ENCODE measurements around the gene ERC2.

Gene ERC2

DNA sequence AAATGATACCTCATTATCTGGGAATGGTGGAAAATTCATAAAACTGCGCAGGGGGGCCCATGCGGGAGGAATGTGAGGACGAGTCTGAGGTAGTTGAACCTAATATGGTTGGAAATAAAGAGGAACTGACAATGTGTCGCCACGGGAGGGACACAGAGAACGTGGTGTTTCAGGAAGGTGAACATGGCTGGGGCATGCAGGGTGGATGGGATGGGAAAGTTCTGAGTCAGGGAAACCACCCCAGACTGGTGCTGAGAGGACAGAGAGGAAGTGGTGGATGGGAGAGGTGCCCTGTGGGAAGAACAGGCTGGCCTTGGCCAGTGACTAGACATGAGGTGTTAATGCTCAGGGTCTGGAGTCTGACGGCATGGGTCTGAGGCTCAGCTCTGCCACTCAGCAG is 844.0 kb downstream of the ERC2 start:
- no peak for FAIRE-seq

DNA sequence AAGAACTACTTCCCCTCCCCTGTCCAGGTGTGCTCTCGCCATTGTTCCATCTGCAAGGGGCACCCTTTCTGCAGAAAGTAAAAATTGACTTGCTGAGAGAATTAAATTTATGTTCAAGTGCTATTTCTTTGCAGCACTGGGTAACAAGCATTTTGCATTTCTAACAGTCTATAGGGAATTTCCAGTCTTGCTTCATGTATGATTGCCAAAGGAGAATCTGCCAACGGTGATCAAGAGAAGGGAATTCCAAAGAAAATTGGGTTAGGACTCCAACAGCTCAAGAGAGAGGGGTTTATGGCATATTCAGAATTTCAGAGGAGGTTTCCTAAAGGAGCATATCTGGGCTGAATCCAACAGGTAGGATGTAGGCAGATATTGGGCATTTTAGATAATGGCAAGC is 844.5 kb downstream of the ERC2 start:
- no peak for FAIRE-seq

DNA sequence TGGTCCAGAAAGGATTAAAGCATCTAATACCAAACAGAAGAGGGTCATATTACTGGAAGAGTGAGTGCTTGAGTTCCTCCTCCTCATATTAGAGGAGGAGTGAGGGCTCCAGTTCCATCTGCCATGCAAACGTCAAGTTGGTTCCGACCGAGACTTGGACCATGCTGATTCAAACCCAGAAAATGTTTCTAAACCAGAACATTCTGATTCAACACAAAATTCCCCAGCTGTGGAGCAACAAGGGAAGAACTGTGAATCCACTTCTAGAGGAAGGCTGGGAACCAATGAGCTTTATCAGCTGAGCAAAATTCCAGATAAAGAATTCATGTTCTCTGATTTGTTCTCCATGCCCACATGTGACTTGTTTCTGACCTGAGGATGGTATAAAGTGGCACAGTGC is 845.5 kb downstream of the ERC2 start:
- FAIRE-seq, result no peak

DNA sequence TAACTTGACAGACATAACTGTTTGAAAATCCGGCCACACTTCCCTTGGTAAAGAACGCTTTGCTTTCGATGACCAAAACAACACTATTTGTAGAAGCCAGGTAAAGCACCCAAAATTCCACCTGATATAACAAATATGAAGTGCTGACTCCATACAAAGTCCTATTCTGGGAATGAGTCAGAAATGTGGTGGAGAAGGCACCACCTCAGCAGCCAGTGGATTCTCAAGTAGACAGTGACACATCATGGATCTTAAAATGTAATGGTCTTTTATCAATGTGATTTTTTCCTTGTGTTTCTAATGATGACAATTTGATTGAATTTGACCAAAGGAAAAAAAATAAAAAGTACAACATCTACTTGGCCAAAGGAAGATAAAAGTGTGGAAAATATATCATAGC is 846.2 kb downstream of the ERC2 start:
- no peak for FAIRE-seq

DNA sequence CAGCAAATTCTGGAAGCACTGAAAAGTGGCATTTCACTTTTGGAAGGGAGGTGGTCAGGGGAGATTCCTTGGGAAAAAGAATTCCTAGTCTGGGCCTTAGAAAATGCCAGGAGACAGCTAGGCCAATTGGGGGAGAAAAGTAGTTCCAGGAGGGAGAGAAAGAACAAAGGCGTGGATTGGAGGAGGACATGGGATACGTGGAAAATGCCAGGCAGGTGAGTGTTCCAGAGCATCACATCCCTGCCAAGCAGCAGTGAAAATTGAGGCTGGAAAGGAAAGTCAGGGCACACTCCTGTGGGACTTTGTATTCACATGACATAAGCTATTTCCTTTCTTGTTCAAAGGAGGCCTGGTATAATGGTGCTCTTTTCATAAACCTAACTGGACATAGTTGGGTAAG is 846.6 kb downstream of the ERC2 start:
- FAIRE-seq, result no peak

DNA sequence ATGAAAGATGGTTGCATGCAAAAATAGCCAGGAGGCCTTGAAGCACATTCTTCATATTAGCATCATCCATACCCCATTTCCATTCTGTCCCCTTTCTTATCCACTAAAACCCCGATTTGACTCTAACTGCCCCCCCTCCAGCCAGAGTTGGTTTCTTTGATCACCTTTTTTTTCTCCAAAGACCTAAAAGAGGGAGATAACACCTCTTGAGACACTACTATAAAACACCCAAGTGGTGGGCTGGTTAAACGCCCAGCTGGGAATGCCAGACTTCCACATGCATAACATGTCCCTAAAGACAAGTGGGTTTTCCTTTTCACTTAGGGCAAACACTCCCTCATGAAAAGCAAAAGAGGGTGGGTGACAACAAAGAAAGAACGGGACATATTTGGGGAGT is 847.2 kb downstream of the ERC2 start:
- FAIRE-seq, result no peak

DNA sequence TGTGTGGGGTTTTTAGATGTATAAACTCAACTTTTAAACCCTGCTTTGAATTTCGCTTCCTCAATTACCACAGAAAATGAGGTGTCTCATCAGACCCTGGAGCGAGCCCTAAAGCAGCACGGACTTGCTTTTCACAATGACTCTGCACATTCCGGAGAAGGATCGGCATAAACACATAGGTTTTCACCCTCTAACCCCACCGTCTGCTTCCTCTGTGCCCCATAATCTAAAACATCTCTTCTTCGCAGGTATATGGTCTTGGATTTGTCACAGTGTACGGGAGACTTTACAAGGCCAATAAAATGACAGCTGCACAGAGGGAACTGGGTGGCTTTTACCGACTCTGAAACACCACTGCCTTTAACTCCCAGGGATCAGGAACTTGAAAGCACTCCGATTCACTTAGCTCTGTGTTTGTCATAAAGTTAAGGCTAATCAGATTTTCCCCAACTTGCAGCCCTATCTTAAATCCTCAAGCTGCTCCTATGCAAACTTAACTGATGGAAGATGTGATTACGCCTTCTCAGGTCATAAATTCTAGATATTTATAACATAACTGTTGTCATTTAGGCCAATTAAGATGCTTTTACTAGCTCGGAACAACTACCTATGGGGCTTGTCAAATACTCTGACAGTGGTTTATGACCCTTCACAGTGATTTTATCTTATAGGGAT is 847.8 kb downstream of the ERC2 start:
- FAIRE-seq, result no peak

DNA sequence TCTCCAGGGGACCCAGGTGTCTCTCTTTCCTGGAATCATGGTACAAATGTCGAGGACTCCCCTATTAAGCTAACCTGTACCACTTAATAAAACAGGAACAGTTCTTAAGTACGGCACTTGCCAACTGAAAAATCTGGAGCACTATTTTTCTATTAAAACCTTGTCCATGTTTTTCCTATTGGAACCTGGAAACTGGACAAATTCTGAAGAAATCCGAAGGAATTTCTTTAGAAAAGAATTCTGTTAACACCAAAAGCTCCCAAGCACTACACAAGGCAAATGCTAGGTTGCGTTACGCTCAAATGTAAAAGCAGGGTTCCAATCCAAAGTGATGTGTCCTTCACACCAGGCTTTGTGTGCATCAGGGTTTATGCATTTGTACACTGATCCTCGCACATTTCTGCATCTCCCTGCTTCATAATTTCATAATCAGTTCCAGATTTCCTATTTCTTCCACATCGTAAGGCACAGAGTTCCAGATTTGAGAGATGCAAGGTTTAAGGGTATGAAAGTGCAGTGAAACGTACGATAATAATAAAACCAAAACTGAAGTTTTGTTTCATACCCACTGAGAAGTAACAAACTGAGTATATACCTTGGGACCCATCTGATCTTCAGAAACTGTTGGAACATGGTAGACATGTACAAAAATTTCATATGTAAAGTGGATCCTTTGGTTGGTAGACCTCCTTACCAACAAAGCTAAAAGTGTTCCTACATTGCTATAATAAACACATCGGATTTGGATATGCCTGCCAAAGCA is 849.0 kb downstream of the ERC2 start:
- FAIRE-seq, result no peak

DNA sequence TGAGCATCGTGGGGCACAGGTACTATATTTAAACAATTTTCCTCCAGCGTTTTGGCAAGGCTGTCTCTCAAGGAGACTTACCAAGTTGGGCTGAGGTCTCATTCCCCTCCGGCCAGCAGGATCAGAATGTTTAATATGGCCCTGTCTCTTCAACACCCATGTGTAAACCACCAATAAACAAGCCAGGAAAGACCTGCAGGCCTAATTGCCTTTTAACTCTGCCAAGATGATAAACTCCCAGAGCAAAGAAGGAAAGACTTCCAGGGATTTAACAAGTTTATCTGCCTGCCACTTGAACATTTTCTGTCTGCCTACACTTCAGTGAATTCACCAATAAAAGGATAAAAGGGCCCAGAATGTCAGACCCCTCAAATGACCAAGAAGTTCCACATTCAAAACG is 850.9 kb downstream of the ERC2 start:
- FAIRE-seq, result no peak

DNA sequence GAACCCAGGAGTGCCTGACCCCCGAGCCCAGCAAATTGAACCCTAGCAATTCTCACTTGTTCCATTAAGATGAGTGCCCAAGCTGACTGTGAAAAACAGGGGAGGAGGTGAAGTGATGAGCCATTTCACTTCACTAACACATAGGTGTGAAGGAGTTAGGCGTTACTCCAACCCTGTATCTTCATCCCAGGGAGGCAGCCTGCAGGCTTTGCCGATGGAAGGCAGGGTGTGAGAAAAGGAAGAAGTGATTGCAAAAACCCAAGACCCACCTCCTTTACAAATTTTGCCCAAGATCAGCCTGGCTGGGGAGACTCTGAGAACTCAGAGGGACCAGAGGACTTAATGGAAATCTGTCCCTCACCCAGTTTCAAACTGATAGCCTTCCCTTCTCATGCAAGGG is 851.5 kb downstream of the ERC2 start:
- FAIRE-seq, result no peak

DNA sequence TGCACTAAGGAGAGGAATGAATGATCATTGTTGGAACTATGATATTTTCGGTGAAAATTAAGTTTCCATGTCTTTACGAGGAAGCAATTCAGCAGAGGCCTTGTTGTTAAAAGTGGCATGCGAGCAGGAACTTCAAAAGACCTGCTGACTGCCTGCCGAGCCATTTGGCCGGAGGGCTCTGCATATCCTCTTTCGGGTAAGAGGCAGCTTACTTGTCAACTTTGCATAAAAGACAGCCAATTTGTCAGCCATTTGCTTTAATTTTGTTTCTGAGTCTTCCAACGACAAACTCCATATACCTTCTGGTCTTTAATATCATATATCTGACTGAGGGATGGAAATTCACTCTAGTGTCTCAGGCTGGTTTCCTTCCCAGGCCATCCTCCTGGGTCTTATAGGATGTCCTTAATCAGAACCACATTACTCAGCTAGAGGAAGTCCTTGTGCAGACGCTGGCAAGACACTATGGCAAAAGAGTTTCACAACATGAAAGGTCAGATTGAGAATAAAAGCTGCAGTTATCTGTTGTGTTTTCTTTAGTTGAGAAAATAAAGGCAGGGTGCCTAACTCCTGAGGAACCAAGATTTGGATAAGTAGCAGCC is 852.5 kb downstream of the ERC2 start:
- no peak for FAIRE-seq

DNA sequence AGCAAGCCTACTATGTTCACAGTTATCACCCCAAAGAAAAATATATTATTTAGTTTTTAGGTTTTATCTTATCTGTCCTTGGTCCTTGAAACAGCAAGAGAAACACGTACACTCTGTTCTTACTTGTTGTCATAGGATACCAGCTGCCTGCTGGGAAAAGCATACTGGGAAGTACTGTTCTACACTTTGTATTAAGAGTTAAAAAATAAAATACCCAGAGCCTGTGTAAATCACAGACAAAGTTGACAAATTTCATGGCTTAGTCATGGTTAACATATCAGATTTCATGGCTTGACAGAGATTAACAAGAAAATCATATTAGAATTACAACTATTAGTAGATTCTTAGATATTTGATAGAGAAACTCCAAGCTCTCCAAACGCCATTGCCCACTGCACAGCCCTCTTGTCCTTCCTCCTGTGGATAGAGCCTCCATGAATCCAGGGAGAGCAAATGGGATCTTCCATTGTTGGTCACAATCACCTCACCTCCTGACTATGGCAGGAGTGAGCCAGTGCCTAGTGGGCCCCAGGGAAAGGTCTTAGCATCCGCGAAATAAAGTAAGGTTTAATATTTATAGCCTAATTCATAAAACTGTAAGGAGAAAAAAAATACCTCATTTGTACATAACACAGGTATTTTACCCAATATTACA is 853.1 kb downstream of the ERC2 start:
- no peak for FAIRE-seq

DNA sequence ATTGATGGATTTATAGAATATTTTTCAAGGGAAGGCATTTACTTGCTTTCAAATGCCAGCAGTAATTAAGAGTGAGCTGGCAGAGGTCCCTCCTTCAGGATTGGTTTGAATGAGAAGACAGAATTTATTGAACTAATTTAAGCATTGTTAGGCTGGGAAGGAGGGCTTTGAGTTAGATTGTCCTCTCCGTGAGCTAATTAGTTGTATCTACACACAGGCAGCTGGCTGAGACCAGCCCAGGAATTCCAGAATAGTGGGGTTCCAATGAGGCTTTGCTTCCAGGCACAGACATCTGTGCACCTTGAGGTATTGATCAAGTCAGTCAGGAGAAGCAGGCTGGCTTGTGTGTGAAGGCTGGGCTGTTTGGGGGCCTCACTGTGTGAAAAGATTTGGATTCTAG is 857.1 kb downstream of the ERC2 start:
- no peak for FAIRE-seq

DNA sequence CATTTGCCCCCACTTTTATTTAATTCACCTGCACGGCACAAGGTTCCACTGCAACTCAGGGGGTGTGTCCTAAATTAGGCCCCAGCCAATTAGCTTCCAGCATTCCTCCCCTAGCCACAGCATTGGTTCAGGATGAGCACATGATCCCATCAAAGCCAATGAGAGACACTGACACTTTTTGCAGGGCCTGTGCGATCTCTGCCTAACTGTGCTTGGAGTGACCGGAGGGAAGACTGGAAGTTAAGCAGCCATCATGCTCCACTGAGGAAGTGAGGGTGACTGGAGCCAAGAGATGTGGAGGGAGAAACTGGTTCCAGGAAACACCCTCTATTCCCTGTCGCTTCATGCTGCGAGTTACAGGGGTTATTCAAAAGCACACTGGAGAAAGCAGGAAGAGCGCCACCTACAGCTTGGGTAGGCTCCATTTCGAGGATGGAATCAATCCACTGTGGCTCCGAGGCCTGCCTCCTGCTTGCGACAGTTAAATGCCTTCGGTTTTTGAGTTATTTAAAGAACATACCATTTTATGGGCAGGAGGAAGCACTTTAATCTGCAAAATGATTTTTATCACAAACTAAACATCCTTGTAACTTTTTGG is 858.9 kb downstream of the ERC2 start:
- FAIRE-seq, result no peak

DNA sequence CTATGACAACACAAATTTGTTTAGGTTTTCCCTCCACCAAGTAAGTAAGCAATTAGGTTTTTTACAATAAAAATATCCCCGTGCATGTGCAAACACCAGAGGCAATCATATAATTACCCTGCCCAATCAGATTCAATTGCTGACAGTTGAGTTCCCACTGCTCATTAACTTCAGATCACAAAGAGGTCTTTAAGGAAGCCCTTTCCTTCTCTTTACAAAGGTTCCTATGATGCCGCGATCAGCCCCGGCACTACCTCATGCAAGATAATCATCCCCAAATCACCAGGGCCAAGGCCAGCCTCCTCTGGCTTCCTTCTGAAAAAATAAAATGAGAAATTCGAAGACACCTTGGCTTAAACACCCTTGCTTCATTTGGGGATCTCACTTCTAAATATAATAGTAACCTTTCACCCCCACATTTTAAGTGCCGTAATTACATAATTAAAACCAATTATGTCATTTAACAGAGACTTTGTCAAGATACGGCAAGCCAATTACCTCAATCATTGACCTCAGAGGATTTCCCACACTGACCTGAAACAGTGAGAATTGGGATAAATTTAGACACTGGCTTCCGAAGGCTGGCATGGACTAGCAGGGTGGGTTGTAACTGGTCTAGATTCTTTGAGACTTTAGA is 859.8 kb downstream of the ERC2 start:
- no peak for FAIRE-seq

DNA sequence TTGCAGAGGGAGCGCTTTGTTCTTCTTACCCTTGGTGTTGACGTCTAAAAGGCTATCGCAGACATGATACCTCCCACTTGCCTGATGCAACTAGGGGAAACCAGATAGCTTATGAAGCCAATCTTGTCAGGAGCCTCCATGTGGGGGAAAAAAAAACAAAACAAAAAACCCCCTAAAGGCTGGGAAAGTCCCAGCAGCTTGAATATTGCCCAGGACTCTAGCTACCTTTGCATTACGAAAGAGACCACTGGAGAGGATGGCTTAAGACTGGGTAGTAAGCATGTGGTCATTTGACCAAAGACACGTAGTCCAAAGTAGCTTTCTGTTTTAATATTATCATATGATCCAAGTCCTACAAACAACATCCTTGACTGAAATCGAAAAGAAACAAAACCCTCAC is 860.4 kb downstream of the ERC2 start:
- FAIRE-seq, result no peak

DNA sequence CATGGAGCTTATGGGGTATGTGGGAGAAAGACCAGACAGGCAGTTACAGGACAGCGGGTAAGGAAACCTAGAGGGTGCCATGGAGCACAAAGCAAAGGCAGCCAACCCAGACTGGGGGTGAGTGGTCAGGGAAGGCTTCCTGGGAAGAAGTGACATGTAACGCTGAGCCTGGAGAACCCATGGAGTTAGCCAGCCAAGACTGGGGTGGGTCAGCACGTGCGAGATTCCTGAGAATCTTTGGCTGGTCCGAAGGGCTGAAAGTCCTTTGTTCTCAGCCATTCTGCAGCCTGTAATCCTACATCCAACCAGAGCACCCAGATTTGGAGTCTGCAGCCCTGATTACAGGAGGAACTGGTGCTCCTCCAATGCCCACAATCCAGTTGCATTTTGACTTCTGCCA is 861.1 kb downstream of the ERC2 start:
- no peak for FAIRE-seq

DNA sequence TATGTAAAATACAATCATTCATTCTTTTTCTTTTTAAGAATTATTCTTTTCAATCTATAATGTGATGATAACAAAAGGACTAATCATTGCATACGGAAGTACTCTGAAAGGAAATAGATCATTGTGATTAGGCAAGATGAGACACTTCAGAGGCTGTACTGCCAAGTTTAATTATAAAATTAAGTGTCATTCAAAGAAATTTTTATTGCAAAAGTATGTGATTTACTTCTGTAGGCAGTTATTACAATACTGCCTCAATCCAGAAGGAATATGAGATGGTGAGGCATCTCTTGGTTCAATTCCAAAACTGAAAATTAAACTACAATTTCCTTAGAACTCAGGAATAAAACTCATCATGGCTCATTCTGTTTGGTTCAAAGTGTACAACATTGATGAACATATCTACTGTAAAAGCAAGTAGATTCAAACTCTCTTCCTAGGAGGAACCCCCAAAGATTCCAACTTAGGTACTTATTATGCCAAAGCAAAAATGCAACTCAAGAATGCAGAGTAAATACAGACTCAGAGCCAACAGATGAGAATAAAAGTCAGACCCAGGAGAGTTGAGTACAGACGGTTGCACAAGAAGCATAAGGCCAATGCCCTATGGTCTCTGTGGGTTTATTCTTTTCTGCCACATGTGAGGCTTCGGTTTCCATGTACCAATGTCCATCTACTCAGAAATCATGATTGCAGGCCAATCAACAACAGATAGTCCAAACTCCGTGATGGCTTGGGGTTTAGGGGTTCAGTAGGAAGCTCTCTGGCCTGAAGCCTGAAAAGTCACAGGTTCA is 862.6 kb downstream of the ERC2 start:
- no peak for FAIRE-seq

DNA sequence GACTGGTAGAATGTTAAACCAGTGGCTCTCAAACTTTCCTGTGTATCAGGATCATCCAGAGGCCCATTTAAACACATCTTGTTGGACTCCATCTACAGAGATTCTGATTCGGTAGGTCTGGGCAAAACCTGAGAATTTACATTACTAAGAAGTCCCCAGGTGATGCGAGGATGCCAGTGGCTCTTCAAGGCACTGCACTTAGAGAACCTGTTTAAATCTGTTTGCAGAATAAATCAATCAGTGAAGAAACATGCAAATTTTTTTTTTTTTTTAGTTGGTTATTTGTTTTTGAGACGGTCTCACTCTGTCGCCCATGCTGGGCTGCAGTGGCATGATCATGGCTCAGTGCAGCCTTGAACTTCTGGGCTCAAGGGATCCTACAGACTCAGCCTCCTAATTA is 863.4 kb downstream of the ERC2 start:
- FAIRE-seq, result no peak

DNA sequence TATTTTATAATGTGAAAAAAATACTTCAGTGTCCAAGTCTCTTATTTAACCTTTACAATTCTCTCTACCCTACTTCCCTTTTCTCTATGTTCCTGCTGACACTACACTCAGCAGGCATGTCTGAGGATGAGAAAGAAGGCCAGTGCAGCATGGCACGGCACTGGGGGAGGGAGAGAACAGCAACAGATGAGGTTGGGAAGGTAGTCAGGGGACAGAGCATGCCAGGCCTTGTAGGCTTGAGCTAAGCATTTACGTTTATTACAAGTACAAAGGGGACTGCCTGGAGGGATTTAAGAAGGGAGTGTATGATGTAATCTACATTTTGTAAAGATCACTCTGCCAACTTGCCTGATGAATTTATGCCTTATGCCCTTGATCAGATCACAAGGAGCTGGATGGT is 863.9 kb downstream of the ERC2 start:
- FAIRE-seq, result no peak

DNA sequence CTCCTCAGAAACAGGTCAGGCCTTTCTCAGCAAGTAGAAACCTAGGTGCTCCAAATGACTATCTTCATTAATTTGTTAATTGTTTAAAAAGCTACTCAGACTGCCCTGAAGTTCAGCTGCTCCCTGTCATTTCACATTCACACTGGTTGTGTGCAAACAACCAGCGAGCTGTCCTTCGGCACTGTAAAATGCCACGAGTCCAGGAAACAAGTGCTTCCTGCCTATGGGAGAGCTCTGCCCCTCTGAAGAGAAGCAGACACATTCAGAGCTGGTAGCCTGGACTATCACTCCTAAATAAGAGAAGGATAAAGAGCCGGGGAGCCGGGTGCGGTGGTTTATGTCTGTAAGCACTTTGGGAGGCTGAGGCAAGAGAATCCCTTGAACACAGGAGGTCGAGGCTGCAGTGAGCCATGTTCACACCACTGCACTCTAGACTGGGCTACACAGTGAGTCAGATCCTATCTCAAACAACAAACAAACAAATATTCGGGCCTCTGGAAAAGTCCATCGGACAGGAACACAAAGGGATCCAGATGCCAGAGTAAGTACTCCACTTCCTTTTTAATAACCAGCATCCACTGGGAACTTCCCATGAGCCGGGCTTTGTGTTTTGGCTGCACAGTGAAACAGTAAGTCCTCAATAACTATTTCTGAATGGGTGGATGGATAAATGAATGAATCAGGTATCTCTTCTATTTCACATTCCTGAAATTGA is 866.7 kb downstream of the ERC2 start:
- no peak for FAIRE-seq

DNA sequence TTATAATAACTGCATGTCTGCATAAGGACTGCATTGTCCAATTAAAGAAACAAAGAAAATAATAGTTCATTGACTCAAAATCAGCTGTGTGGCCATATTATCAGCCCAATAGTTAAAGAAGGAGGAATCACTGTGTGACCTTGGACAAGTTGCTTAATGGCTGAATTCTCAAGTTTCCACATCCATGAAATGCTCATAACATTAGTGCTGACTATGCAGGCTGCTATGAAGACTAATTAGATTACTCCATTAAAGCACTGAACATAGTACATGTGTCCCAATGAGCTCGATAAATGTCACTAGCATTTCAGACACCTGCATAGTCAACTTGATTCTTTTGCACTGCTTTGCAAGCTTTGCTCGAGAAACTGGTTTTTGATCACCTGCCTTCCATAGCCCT is 870.0 kb downstream of the ERC2 start:
- FAIRE-seq, result no peak

All from TTC549 (cell line).